ENCODE results near the gene COX8C.

Gene COX8C

DNA sequence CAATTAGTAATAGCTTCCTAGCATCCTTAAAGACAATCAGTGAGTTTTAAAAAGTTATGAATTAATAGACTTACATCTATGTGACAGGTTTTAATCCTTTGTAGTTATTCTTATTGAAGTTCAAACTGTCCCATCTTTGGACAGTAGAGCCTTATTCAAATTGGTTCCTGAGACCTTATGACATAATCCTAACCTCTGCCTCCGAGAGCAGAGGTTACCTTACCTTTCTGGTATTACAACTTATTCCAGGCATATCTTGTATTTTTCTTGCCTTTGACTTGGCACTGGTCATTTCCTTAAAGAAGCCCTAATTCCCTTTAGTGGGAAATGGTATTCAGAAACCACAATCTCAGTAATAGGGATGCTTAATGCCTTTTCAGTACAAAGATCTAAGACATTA, 35.9 kb upstream of the COX8C start:
- TF ChIP-seq, protein P1, sequence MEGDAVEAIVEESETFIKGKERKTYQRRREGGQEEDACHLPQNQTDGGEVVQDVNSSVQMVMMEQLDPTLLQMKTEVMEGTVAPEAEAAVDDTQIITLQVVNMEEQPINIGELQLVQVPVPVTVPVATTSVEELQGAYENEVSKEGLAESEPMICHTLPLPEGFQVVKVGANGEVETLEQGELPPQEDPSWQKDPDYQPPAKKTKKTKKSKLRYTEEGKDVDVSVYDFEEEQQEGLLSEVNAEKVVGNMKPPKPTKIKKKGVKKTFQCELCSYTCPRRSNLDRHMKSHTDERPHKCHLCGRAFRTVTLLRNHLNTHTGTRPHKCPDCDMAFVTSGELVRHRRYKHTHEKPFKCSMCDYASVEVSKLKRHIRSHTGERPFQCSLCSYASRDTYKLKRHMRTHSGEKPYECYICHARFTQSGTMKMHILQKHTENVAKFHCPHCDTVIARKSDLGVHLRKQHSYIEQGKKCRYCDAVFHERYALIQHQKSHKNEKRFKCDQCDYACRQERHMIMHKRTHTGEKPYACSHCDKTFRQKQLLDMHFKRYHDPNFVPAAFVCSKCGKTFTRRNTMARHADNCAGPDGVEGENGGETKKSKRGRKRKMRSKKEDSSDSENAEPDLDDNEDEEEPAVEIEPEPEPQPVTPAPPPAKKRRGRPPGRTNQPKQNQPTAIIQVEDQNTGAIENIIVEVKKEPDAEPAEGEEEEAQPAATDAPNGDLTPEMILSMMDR (IDR thresholded peaks at IDR 0.05; ENCODE audit: low read depth, low read length) = no peak
- no peak for DNase-seq (ENCODE audit: low read depth in 2 of 2)
- H3K4me3 ChIP-seq (replicated peaks in 1 of 2; ENCODE audit: low read depth in 2 of 2, low read length in 2 of 2) = no peak overlapping the region

DNA sequence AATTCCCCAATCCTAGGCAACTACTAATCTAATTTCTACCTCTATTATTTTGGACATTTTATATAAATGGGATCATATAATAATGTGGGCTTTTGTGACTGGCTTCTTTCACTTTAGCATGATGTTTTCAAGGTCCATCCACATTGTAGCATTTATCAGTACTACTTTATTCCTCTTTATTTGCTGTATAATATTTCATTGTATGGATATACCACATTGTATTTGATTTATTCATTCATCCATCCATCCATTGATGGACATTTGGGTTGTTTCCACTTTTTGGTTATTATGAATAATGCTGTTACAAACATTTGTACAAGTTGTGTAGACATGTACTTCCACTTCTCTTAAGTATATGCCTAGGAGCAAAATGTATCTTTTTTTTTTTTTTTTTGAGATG, 31.4 kb upstream of the COX8C start:
- no peak for DNase-seq (ENCODE audit: low read depth in 2 of 2)
- H3K4me3 ChIP-seq (replicated peaks in 1 of 2; ENCODE audit: low read depth in 2 of 2, low read length in 2 of 2) = no peak overlapping the region
- TF ChIP-seq, protein P1 (IDR thresholded peaks at IDR 0.05; ENCODE audit: low read depth, low read length) = no peak

DNA sequence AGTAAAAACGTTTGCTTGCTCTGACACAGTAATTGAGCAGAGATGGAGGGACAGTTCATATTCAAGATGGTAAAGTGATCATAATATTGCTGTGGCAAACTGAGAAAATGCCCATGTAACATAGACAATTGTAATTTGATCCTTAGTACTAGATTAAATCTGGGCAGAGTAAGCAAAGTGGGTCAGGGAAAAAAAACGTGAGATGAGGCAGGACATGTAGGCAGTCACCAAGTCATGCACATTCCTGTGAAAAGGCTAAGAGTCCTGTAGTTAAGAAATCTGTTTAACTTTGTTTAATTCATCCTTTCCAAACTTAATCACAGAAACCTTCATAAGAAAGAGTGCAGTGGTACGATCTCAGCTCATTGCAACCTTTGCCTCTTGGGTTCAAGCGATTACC, 30.3 kb upstream of the COX8C start:
- TF ChIP-seq, protein P1 (IDR thresholded peaks at IDR 0.05; ENCODE audit: low read depth, low read length) = no peak
- no peak overlapping the region for H3K4me3 ChIP-seq (replicated peaks in 1 of 2; ENCODE audit: low read depth in 2 of 2, low read length in 2 of 2)
- DNase-seq (ENCODE audit: low read depth in 2 of 2) = no peak

DNA sequence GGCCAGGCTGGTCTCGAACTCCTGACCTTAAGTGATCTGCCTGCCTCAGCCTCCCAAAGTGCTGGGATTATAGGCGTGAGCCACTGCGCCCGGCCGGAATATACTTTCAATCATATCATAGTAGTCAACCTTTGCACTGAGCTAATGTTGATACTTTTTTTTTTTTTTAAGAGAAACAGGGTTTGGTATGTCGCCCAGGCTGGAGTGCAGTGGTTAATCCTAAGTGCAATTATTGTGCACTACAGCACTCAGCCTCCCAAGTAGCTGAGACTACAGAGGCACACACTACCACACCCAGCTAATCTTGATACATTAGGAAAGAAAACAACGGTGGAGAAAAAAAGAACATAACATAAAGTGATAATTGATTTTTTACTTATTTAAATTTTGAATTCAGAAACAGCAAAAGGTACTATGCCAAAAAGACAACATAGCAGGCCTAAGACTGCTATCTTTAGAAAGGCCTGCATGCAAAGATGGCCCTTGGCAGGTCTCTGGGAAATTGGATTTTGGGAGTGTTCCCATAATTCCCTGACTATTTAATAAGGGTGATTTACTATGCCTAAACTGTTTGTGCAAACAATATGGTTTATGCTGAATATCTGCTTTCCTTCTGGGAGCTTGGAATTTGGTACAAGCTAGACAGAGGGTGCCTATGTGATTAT, 29.6 kb upstream of the COX8C start:
- DNase-seq (ENCODE audit: low read depth in 2 of 2) = no peak
- TF ChIP-seq, protein P1 (IDR thresholded peaks at IDR 0.05; ENCODE audit: low read depth, low read length) = no peak
- H3K4me3 ChIP-seq (replicated peaks in 1 of 2; ENCODE audit: low read depth in 2 of 2, low read length in 2 of 2) = no peak overlapping the region

DNA sequence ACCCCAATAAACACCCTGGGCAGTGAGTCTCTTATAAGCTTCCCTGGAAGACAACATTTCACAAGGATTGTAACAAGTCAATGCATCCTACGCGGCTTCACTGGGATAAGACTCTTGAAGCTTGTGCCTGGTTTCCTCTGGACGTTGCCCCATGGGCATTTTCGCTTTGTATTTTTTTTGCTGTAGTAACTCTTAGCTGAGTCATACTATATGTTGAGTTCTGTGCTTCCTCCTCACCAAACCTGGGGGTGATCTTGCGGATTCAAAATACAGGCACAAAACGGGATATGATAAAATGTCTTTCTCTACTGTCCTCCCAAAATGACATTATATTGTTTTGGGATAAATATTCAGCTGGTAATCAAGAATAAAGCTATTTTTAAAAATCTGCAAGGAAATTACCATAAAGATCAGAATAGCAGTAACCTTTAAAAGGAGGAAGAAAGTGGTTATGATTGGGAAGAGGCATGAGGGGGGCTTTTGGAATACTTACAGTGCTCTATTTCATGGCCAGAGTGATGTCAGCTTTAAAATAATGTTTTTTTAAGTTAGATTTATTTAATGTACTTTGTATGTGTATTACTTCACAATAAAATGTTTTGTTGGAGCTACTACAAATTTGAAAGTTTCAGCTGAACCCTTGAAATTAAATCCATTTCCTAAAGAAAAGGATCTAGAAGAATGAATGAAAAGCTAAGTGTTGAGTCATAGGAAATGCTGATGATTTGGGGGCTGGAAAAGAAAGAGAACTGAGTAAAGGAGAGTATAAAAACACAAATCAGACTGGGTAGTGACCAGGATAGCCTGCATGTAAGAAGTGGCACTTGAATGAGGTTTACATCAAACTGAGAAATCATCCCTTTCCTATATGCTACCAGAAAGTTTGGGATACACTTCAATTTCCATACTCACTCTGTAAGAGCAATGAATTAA, 28.8 kb upstream of the COX8C start:
- TF ChIP-seq, protein P1 (IDR thresholded peaks at IDR 0.05; ENCODE audit: low read depth, low read length) = no peak
- no peak overlapping the region for H3K4me3 ChIP-seq (replicated peaks in 1 of 2; ENCODE audit: low read depth in 2 of 2, low read length in 2 of 2)
- peak; percentile 65 to 84 for DNase-seq (ENCODE audit: low read depth in 2 of 2)

DNA sequence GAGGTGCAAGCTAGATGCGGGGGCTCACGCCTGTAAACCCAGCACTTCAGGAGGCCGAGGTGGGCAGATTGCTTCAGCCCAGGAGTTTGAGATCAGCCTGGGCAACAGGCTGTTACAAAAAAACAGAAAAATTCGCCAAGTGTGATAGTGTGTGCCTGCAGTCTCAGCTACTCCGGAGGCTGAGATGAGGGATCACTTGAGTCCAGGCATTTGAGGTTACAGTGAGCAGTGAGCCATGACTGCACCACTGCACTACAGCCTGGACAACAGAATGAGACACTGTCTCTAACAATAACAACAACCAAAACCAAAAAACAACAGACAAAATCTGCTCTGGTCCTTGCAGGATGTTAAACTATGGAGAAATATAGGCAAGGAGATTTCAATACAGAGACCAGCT, 28.1 kb upstream of the COX8C start:
- no peak overlapping the region for H3K4me3 ChIP-seq (replicated peaks in 1 of 2; ENCODE audit: low read depth in 2 of 2, low read length in 2 of 2)
- peak in 1 of 2 donors; percentile 53 for DNase-seq (ENCODE audit: low read depth in 2 of 2)
- TF ChIP-seq, protein P1 (IDR thresholded peaks at IDR 0.05; ENCODE audit: low read depth, low read length) = no peak
